ENCODE data around the gene C11orf98. TPM values are rescaled to one million over a fixed set of nuclear protein-coding genes. Genes with fewer than 3 reads are reported as not detected.

The C11orf98 gene
- total and polyA plus RNA-seq, 2 of the 13 experiments (the other 11 are each of a cell fraction or from before 2014, with no cell fraction given), result 30.4 to 91.8 TPM

- ATAC-seq (no peak), DNase-seq (ENCODE audit: low spot score) (no peak), FAIRE-seq (no peak)
- no peak overlapping the region for H3K9ac ChIP-seq (ENCODE audit: insufficient read depth, low read depth, low read length)
- H2AFZ ChIP-seq (ENCODE audit: low read length), result no peak overlapping the region
- H3K4me1 ChIP-seq (ENCODE audit: insufficient read depth, low read length), result peaks cover 18% of the 10 kb centered on the region
- in situ Hi-C loops (cut with HindIII; ENCODE audit: extremely low pct_ligation_motif_present, low pct_unique_long_range_greater_than_20kb) (loop anchor here (10.0 kb wide), 1 partner anchor 314 kb away; no protein-coding TSS in a partner anchor), intact Hi-C loops (cut with micrococcal nuclease; ENCODE audit: unreplicated experiment) (no loop called here)
- no peak overlapping the region for H3K4me2 ChIP-seq (ENCODE audit: low read depth, low read length)
- BruUV-seq (replicated peaks), result no TSS peak
- no peaks in the 10 kb centered on the region for H3K27me3 ChIP-seq (ENCODE audit: control insufficient read depth in 1 of 2, insufficient read depth in 2 of 2, low read length in 2 of 2)
- no peaks in the 10 kb centered on the region for H3K9me3 ChIP-seq (ENCODE audit: low read length)
- peaks cover 6% of the 10 kb centered on the region; the same call in 1 of the 2 replicates for H4K20me1 ChIP-seq (ENCODE audit: insufficient read depth, low read length)
- no peak overlapping the region for H3K4me3 ChIP-seq (replicated peaks in 1 of 3; ENCODE audit: insufficient read depth in 1 of 3, low read depth in 2 of 3, low read length in 3 of 3)
- POLR2A ChIA-PET, result interaction anchor here (1.4 to 4.3 kb wide), 3 partner anchors 19 to 123 kb away, joined by 4 to 27 read pairs (median 4); partner anchors contain the start of genes HNRNPUL2, STX5 and ZBTB3
- H3K27ac ChIP-seq (ENCODE audit: extremely low read length, insufficient read depth, low read length), result no peak overlapping the region
- no peaks in the 10 kb centered on the region for H3K79me2 ChIP-seq (ENCODE audit: insufficient read depth, low read length)
- TF ChIP-seq CEBPZ (IDR thresholded peaks at IDR 0.05; ENCODE audit: low read length) (no peak), RFX1 (IDR thresholded peaks at IDR 0.05) (no peak), MXD4 (CRISPR knock-in tag; IDR thresholded peaks at IDR 0.05) (no peak), ATM (IDR thresholded peaks at IDR 0.05; ENCODE audit: borderline replicate concordance) (no peak), ZNF451 (CRISPR knock-in tag; IDR thresholded peaks at IDR 0.05) (no peak), ZMYM2 (CRISPR knock-in tag; IDR thresholded peaks at IDR 0.05) (no peak), KDM3A (CRISPR knock-in tag; IDR thresholded peaks at IDR 0.05; ENCODE audit: low read depth) (no peak)
- TF ChIP-seq, protein P1, sequence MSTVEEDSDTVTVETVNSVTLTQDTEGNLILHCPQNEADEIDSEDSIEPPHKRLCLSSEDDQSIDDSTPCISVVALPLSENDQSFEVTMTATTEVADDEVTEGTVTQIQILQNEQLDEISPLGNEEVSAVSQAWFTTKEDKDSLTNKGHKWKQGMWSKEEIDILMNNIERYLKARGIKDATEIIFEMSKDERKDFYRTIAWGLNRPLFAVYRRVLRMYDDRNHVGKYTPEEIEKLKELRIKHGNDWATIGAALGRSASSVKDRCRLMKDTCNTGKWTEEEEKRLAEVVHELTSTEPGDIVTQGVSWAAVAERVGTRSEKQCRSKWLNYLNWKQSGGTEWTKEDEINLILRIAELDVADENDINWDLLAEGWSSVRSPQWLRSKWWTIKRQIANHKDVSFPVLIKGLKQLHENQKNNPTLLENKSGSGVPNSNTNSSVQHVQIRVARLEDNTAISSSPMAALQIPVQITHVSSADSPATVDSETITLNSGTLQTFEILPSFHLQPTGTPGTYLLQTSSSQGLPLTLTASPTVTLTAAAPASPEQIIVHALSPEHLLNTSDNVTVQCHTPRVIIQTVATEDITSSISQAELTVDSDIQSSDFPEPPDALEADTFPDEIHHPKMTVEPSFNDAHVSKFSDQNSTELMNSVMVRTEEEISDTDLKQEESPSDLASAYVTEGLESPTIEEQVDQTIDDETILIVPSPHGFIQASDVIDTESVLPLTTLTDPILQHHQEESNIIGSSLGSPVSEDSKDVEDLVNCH (CRISPR knock-in tag; IDR thresholded peaks at IDR 0.05), result no peak
- H3K36me3 ChIP-seq (replicated peaks in 1 of 2; ENCODE audit: control insufficient read depth in 1 of 2, insufficient read depth in 2 of 2, low read length in 2 of 2), result peaks cover 7 to 44% of the 10 kb centered on the region in 2 experiments
- WGBS (ENCODE audit: low lambda C conversion rate), result 90% methylated on average over 5 of the region's 5 CpGs
- CTCF ChIA-PET (ENCODE audit: low intra/inter-chr PET ratio, low total read pairs), result no interaction called here
These were observed 43.4 kb upstream of the C11orf98 start for GRCh38 chr11:62708392-62708791.

Measured in HepG2 (cell line).